HG03135 (cell line): ENCODE measurements around the gene RAB7B.

ENCODE experiments used
- ATAC-seq: cut with Tn5 transposase; IDR thresholded peaks from one replicate; pipeline ENCODE4 v1.9.1; 2021; ENCODE audit warnings: mild to moderate bottlenecking, moderate library complexity; ENCODE audit not compliant: unreplicated experiment

RAB7B gene

GRCh38 chr1:205975387-205975998 is 27.7 kb downstream of the RAB7B start:
- no peak for ATAC-seq

- ATAC-seq: no peak
These were observed 28.5 kb downstream of the RAB7B start for GRCh38 chr1:205974712-205975111.

- no peak for ATAC-seq
These were observed 29.6 kb downstream of the RAB7B start for GRCh38 chr1:205973377-205974232.

GRCh38 chr1:205972491-205973168 is 30.6 kb downstream of the RAB7B start:
- no peak for ATAC-seq

- no peak for ATAC-seq
These were observed 31.1 kb downstream of the RAB7B start for GRCh38 chr1:205972081-205972480.

- no peak for ATAC-seq
These were observed 32.1 kb downstream of the RAB7B start for GRCh38 chr1:205971082-205971481.

GRCh38 chr1:205970486-205970885 is 32.7 kb downstream of the RAB7B start:
- ATAC-seq: no peak

GRCh38 chr1:205969229-205969628 is 34.0 kb downstream of the RAB7B start:
- no peak for ATAC-seq

- no peak for ATAC-seq
These were observed 35.5 kb downstream of the RAB7B start for GRCh38 chr1:205967554-205968335.

- ATAC-seq: no peak
These were observed 37.9 kb downstream of the RAB7B start for GRCh38 chr1:205965036-205965884.

GRCh38 chr1:205963352-205964155 is 39.6 kb downstream of the RAB7B start:
- no peak for ATAC-seq

- no peak for ATAC-seq
These were observed 40.4 kb downstream of the RAB7B start for GRCh38 chr1:205962821-205963221.

GRCh38 chr1:205961991-205962820 is 41.0 kb downstream of the RAB7B start:
- ATAC-seq: no peak

- no peak for ATAC-seq
These were observed 41.8 kb downstream of the RAB7B start for GRCh38 chr1:205961405-205961804.

GRCh38 chr1:205959789-205960188 is 43.4 kb downstream of the RAB7B start:
- no peak for ATAC-seq

GRCh38 chr1:205955499-205955898 is 47.7 kb downstream of the RAB7B start:
- ATAC-seq: no peak

- no peak for ATAC-seq
These were observed 48.3 kb downstream of the RAB7B start for GRCh38 chr1:205954819-205955404.

- ATAC-seq: no peak
These were observed 51.4 kb downstream of the RAB7B start for GRCh38 chr1:205951746-205952145.
